DOHH2 (cell line): ENCODE measurements around the gene PARP1.

Source experiments
- H3F3A ChIP-seq: fragments of 200-600 bp; sonication (generic), shearing (Covaris generic); 2 replicates; pipeline ENCODE4 v1.6.0; 2016; ENCODE audit warnings: antibody characterized with exemption, mild to moderate bottlenecking; ENCODE audit not compliant: control insufficient read depth, insufficient read depth
- H3K27ac ChIP-seq: fragments of 200-600 bp; sonication (generic); 2 replicates; pipeline ENCODE4 v1.5.1; 2014; ENCODE audit warnings: low read depth, mild to moderate bottlenecking, low read length, moderate library complexity
- H3K27me3 ChIP-seq: fragments of 200-600 bp; sonication (generic); 2 replicates; pipeline ENCODE4 v1.6.1; 2014; ENCODE audit warnings: mild to moderate bottlenecking, low read length, mixed read lengths; ENCODE audit not compliant: control insufficient read depth
- H3K36me3 ChIP-seq: fragments of 200-600 bp; sonication (generic); 2 replicates; pipeline ENCODE4 v1.6.1; 2014; ENCODE audit warnings: mild to moderate bottlenecking, low read length, moderate library complexity, mixed read lengths; ENCODE audit not compliant: control insufficient read depth
- H3K4me1 ChIP-seq: fragments of 200-600 bp; sonication (generic); 2 replicates; pipeline ENCODE4 v1.6.1; 2014; ENCODE audit warnings: mild to moderate bottlenecking, low read length, mixed read lengths; ENCODE audit not compliant: control insufficient read depth
- H3K4me2 ChIP-seq: fragments of 200-600 bp; sonication (generic); 2 replicates; pipeline ENCODE4 v1.6.0; 2014; ENCODE audit warnings: mild to moderate bottlenecking, low read length, moderate library complexity
- H3K4me3 ChIP-seq: fragments of 200-600 bp; sonication (generic); 2 replicates; pipeline ENCODE4 v1.5.1; 2014; ENCODE audit warnings: mild to moderate bottlenecking, low read length, mixed read lengths
- H3K79me2 ChIP-seq: fragments of 200-600 bp; sonication (generic); 2 replicates; pipeline ENCODE4 v1.6.1; 2014; ENCODE audit warnings: mild to moderate bottlenecking, low read length, mixed read lengths; ENCODE audit not compliant: control insufficient read depth
- H3K9me2 ChIP-seq: fragments of 200-600 bp; sonication (generic); replicated peaks from 2 replicates; pipeline ENCODE4 v1.6.1; 2014; ENCODE audit warnings: mild to moderate bottlenecking, low read length, mixed read lengths; ENCODE audit not compliant: control insufficient read depth
- H3K9me3 ChIP-seq: fragments of 200-600 bp; sonication (generic); 2 replicates; pipeline ENCODE4 v1.6.1; 2014; ENCODE audit warnings: antibody characterized with exemption, low read length, mixed read lengths; ENCODE audit not compliant: control insufficient read depth, insufficient read depth
- H4K20me1 ChIP-seq: fragments of 200-600 bp; sonication (generic); 2 replicates; pipeline ENCODE4 v1.6.0; 2014; ENCODE audit warnings: low read depth, mild to moderate bottlenecking, antibody characterized with exemption, low read length, moderate library complexity; ENCODE audit not compliant: control insufficient read depth, insufficient read depth
- EZH2phosphoT487 ChIP-seq: fragments of 200-600 bp; sonication (generic); IDR thresholded peaks from 2 replicates; pipeline ENCODE4 v1.6.1; 2017; ENCODE audit warnings: borderline replicate concordance, mild to moderate bottlenecking, antibody characterized with exemption, low read length, moderate library complexity, mixed read lengths
- TF ChIP-seq, protein P1 (sequence below): fragments of 200-600 bp; sonication (generic); IDR thresholded peaks from one replicate; pipeline ENCODE4 v1.5.1; 2014; ENCODE audit warnings: antibody characterized with exemption, mild to moderate bottlenecking, low read depth, low read length; ENCODE audit not compliant: poor library complexity, severe bottlenecking

The PARP1 gene

GRCh38 chr1:226350519-226350865 is 57.4 kb downstream of the PARP1 start:
- Histone ChIP-seq H3K9me2 (no peaks in the 10 kb centered on the region), H3K79me2 (no peaks in the 10 kb centered on the region), H4K20me1 (no peaks in the 10 kb centered on the region), H3F3A (peaks cover 51% of the 10 kb centered on the region), H3K27me3 (no peaks in the 10 kb centered on the region), H3K4me3 (peak overlapping the region; percentile 65), H3K9me3 (no peaks in the 10 kb centered on the region), H3K27ac (peak overlapping the region; percentile 98), H3K4me1 (peaks cover 80% of the 10 kb centered on the region), H3K36me3 (peaks cover 22% of the 10 kb centered on the region), H3K4me2 (peak overlapping the region; percentile 85)
- TF ChIP-seq EZH2phosphoT487: no peak
- TF ChIP-seq, protein P1, sequence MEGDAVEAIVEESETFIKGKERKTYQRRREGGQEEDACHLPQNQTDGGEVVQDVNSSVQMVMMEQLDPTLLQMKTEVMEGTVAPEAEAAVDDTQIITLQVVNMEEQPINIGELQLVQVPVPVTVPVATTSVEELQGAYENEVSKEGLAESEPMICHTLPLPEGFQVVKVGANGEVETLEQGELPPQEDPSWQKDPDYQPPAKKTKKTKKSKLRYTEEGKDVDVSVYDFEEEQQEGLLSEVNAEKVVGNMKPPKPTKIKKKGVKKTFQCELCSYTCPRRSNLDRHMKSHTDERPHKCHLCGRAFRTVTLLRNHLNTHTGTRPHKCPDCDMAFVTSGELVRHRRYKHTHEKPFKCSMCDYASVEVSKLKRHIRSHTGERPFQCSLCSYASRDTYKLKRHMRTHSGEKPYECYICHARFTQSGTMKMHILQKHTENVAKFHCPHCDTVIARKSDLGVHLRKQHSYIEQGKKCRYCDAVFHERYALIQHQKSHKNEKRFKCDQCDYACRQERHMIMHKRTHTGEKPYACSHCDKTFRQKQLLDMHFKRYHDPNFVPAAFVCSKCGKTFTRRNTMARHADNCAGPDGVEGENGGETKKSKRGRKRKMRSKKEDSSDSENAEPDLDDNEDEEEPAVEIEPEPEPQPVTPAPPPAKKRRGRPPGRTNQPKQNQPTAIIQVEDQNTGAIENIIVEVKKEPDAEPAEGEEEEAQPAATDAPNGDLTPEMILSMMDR: no peak

- H3K4me3 ChIP-seq: peak overlapping the region; percentile 65
- H3K4me1 ChIP-seq: peaks cover 80% of the 10 kb centered on the region
- TF ChIP-seq, protein P1: no peak
- no peak for TF ChIP-seq EZH2phosphoT487
- H3K9me2 ChIP-seq: no peaks in the 10 kb centered on the region
- peak overlapping the region; percentile 85 for H3K4me2 ChIP-seq
- H4K20me1 ChIP-seq: no peaks in the 10 kb centered on the region
- H3K36me3 ChIP-seq: peaks cover 17% of the 10 kb centered on the region
- no peaks in the 10 kb centered on the region for H3K79me2 ChIP-seq
- H3K27ac ChIP-seq: peak overlapping the region; percentile 98
- H3K9me3 ChIP-seq: no peaks in the 10 kb centered on the region
- H3K27me3 ChIP-seq: no peaks in the 10 kb centered on the region
- H3F3A ChIP-seq: peaks cover 48% of the 10 kb centered on the region
These were observed 57.9 kb downstream of the PARP1 start for GRCh38 chr1:226349801-226350518.

DNA sequence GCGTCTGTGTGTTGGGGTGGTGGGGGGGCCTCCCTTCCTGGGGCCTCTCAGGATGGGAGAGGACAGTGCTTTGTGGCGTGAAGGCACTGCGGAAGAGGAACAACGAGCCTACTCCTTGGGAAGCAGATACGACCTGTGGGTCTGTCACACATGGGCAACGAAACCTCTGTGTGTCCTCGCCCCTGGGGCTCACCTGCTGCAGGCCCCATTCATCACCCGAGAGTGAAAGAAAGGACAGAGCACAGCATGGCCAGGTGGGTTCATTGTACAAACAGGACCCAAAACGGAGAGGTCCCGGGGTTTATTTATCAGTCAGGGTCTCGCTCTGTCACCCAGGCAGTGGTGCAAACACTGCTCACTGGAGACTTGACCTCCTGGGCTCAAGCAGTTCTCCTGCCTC is 58.8 kb downstream of the PARP1 start:
- Histone ChIP-seq H3K9me3 (no peaks in the 10 kb centered on the region), H3K4me3 (peak overlapping the region; percentile 65), H3K36me3 (peaks cover 12% of the 10 kb centered on the region), H4K20me1 (no peaks in the 10 kb centered on the region), H3K27me3 (no peaks in the 10 kb centered on the region), H3F3A (peaks cover 46% of the 10 kb centered on the region), H3K4me2 (peak overlapping the region; percentile 85), H3K9me2 (no peaks in the 10 kb centered on the region), H3K27ac (peak overlapping the region; percentile 98), H3K4me1 (peaks cover 80% of the 10 kb centered on the region), H3K79me2 (no peaks in the 10 kb centered on the region)
- TF ChIP-seq EZH2phosphoT487: no peak
- TF ChIP-seq, protein P1: no peak
